GM19455 (cell line): Measurements from ENCODE around the gene RPRML.
"Not testable (repeated sequence)": the region's sequence is repeated elsewhere in the genome, so short reads cannot be mapped to it uniquely, and the experiment has no call there.

ENCODE experiments used
- ATAC-seq: cut with Tn5 transposase; IDR thresholded peaks from one replicate; pipeline ENCODE4 v1.9.1; 2021; ENCODE audit not compliant: unreplicated experiment

RPRML gene

GRCh38 chr17:46976626-46977270 lies 2.3 kb downstream of the RPRML start:
- ATAC-seq: no peak

- ATAC-seq: no peak
These were observed 3.8 kb downstream of the RPRML start for GRCh38 chr17:46975287-46975686.

- no peak for ATAC-seq
These were observed 5.0 kb downstream of the RPRML start for GRCh38 chr17:46974086-46974485.

- no peak for ATAC-seq
These were observed 6.7 kb downstream of the RPRML start for GRCh38 chr17:46972346-46972745.

GRCh38 chr17:46971647-46972300 lies 7.3 kb downstream of the RPRML start:
- ATAC-seq: no peak

- ATAC-seq: no peak
These were observed 10.2 kb downstream of the RPRML start for GRCh38 chr17:46968896-46969295.

GRCh38 chr17:46968224-46968834 lies 10.7 kb downstream of the RPRML start:
- ATAC-seq: no peak

- no peak for ATAC-seq
These were observed 14.5 kb downstream of the RPRML start for GRCh38 chr17:46964315-46965265.

- ATAC-seq: no peak
These were observed 15.5 kb downstream of the RPRML start for GRCh38 chr17:46963571-46963970.

GRCh38 chr17:46962374-46962790 lies 16.7 kb downstream of the RPRML start:
- no peak for ATAC-seq

- ATAC-seq: no peak
These were observed 18.9 kb downstream of the RPRML start for GRCh38 chr17:46960152-46960551.

- ATAC-seq: no peak
These were observed 20.9 kb downstream of the RPRML start for GRCh38 chr17:46958041-46958591.

- not testable (repeated sequence) for ATAC-seq
These were observed 25.9 kb downstream of the RPRML start for GRCh38 chr17:46953191-46953590.

GRCh38 chr17:46952115-46952514 lies 26.9 kb downstream of the RPRML start:
- no peak for ATAC-seq

GRCh38 chr17:46951706-46952105 lies 27.3 kb downstream of the RPRML start:
- no peak for ATAC-seq

GRCh38 chr17:46950997-46951621 lies 27.9 kb downstream of the RPRML start:
- ATAC-seq: no peak

- ATAC-seq: no peak
These were observed 28.6 kb downstream of the RPRML start for GRCh38 chr17:46950342-46950996.

- ATAC-seq: no peak
These were observed 29.5 kb downstream of the RPRML start for GRCh38 chr17:46949291-46950174.

- no peak for ATAC-seq
These were observed 30.5 kb downstream of the RPRML start for GRCh38 chr17:46948544-46948943.
